ENCODE measurements around the gene ZNF524. TPM values are rescaled to one million over a fixed set of nuclear protein-coding genes. Genes with fewer than 3 reads are reported as not detected.

Gene ZNF524
- total and polyA plus RNA-seq, 9 of the 15 experiments (the other 6 are each of a cell fraction or from before 2014, with no cell fraction given) = 0.08 to 15.6 (median 2.9) TPM

DNA sequence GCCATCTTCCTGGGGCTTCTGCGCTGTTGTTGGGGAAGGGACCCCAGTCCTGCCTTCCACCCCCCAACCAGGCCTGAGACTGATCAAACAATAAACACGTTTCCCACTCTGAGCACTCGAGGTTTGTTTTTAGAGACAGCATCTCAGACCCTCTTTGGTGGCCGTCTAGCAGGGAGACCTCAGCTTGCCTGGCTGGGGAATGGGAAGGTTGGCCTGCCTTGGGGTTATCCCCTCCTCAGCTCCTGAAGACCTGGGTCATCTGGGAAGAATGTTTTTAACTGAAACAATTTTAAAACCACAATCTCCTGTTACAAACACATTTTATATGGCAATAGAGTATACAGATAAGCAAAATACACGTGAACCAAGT lies 45.4 kb downstream of the ZNF524 start:
- no peak overlapping the region for H2AFZ ChIP-seq (ENCODE audit: low read depth, low read length)
- no peaks in the 10 kb centered on the region for H3K27me3 ChIP-seq (ENCODE audit: control insufficient read depth in 2 of 2, insufficient read depth in 2 of 2, low read length in 2 of 2)
- H3K9me1 ChIP-seq (ENCODE audit: control insufficient read depth, insufficient read depth, low read length) = no peaks in the 10 kb centered on the region
- H3K4me1 ChIP-seq (replicated peaks in 1 of 2; ENCODE audit: control insufficient read depth in 2 of 2, insufficient read depth in 2 of 2, low read length in 2 of 2) = peaks cover 37 to 73% of the 10 kb centered on the region in 2 experiments
- WGBS (ENCODE audit: insufficient coverage, low coverage, missing lambda C conversion rate) = 67% methylated on average over 4 of the region's 5 CpGs
- no peak overlapping the region for H3K4me2 ChIP-seq (ENCODE audit: insufficient read depth, low read length)
- POLR2A ChIA-PET = interaction anchor here (0.9 to 1.2 kb wide), 2 partner anchors 9 to 26 kb away, joined by 3 to 6 read pairs; partner anchors contain the start of gene U2AF2
- CTCF ChIA-PET (ENCODE audit: low intra/inter-chr PET ratio) = no interaction called here
- no peaks in the 10 kb centered on the region for H4K20me1 ChIP-seq (replicated peaks; ENCODE audit: control insufficient read depth, insufficient read depth, low read length)
- peaks cover 29% of the 10 kb centered on the region; the same call in 2 of the 3 replicates for H3K36me3 ChIP-seq (ENCODE audit: control insufficient read depth, insufficient read depth, low read length)
- DNase-seq (ENCODE audit: extremely low read depth in 1 of 4, low spot score in 3 of 4) (no peak), ATAC-seq (no peak), FAIRE-seq (no peak)
- peaks cover 78% of the 10 kb centered on the region for H3K79me2 ChIP-seq (ENCODE audit: control insufficient read depth, insufficient read depth, low read length)
- TSS peak; percentile 29 for BruUV-seq (replicated peaks)
- TF ChIP-seq NRF1 (conservative IDR thresholded peaks at IDR 0.05 in 1 of 2, IDR thresholded peaks at IDR 0.05 in 1 of 2) (no peak), ZBTB11 (CRISPR knock-in tag; IDR thresholded peaks at IDR 0.05) (peak in 1 of 3 experiments; percentile 39; a peak in 1 of 6 replicates)
- intact Hi-C loops (cut with micrococcal nuclease) (no loop called here), in situ Hi-C loops (cut with MboI) (loop anchor here (25.0 kb wide), 2 partner anchors 508 to 667 kb away; partner anchors contain the start of genes TNNT1 and ZSCAN5A)
- peak overlapping the region; percentile 94; the same call in 1 of the 2 replicates for H3K4me3 ChIP-seq
- H3K27ac ChIP-seq (ENCODE audit: extremely low read depth, low read depth, low read length) = no peak overlapping the region
- H3K9me3 ChIP-seq (replicated peaks; ENCODE audit: control insufficient read depth, insufficient read depth, low read depth, low read length) = no peaks in the 10 kb centered on the region
- H3K9ac ChIP-seq (ENCODE audit: insufficient read depth in 1 of 2, low read depth in 2 of 2, low read length in 2 of 2) = peak overlapping the region in 1 of 2 experiments; percentile 98; a peak in 1 of 4 replicates
